GM12891 (cell line): ENCODE measurements around the gene NPEPPS.
"Not testable (repeated sequence)": the region's sequence is repeated elsewhere in the genome, so short reads cannot be mapped to it uniquely, and the experiment has no call there.

Experiments
- DNase-seq: peaks from one replicate; pipeline ENCODE4 v3.0.0; 2011; ENCODE audit warnings: low spot score; ENCODE audit not compliant: insufficient read length
- FAIRE-seq: peaks from 2 replicates; lab custom pipeline; 2011; peaks lifted over from hg19 to GRCh38; lab: Jason Lieb, UNC
- PAX5 ChIP-seq: IDR thresholded peaks from 2 replicates; pipeline ENCODE4 v1.6.1; 2011; ENCODE audit warnings: low read length, moderate library complexity, mild to moderate bottlenecking; ENCODE audit not compliant: insufficient read depth, severe bottlenecking
- POLR2A ChIP-seq: IDR thresholded peaks from 2 replicates; pipeline ENCODE4 v1.6.1; 2011; ENCODE audit warnings: low read depth, low read length, control low read depth
- POLR2AphosphoS5 ChIP-seq: IDR thresholded peaks from 2 replicates; pipeline ENCODE4 v1.6.1; 2011; ENCODE audit warnings: low read depth, low read length, control low read depth
- POU2F2 ChIP-seq: IDR thresholded peaks from 2 replicates; pipeline ENCODE4 v1.6.1; 2011; ENCODE audit warnings: low read depth, mild to moderate bottlenecking, control low read depth, low read length, moderate library complexity
- SPI1 ChIP-seq: IDR thresholded peaks from 2 replicates; pipeline ENCODE4 v1.6.1; 2011; ENCODE audit warnings: low read depth, low read length, control low read depth
- TAF1 ChIP-seq: IDR thresholded peaks from 2 replicates; pipeline ENCODE4 v1.6.1; 2011; ENCODE audit warnings: low read depth, low read length, control low read depth

NPEPPS gene

DNA sequence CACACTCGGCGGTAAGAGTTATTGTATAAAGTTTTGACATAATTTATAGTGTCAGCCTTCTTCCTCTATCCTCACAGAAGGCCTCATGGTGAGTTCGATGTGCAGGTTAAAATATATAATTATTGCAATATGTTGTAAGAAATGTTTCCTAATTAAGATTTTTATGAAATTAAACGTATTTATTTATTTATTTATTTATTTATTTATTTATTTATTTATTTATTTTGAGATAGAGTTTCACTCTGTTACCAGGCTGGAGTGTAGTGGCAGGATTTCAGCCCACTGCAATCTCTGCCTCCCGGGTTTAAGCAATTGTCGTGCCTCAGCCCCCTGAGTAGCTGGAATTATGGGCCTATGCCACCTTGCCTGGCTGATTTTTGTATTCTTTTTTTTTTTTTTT lies 13.4 kb downstream of the NPEPPS start:
- not testable (repeated sequence) for DNase-seq, FAIRE-seq

DNA sequence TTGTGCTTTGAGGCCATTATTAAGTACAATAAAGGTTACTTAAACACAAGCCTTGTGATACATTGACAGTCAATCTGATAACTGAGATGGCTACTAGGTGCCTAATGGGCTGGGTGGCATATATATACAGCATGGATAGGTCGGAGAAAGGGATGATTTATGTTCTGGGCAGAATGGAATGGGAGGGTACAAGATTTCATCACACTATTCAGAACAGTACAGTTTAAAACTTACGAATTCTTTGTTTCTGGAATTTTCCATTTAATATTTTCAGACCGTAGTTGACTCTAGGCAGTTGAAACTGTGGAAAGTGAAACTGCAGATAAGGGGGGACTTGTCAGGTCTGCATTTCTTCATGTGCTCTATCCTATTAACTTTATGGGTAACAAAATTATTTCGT lies 23.8 kb downstream of the NPEPPS start:
- not testable (repeated sequence) for FAIRE-seq, DNase-seq

DNA sequence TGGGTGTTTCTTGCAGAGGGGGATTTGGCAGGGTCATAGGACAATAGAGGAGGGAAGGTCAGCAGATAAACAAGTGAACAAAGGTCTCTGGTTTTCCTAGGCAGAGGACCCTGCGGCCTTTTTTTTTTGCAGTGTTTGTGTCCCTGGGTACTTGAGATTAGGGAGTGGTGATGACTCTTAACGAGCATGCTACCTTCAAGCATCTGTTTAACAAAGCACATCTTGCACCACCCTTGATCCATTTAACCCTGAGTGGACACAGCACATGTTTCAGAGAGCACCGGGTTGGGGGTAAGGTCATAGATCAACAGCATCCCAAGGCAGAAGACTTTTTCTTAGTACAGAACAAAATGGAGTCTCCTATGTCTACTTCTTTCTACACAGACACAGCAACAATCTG lies 25.2 kb downstream of the NPEPPS start:
- not testable (repeated sequence) for FAIRE-seq, DNase-seq

DNA sequence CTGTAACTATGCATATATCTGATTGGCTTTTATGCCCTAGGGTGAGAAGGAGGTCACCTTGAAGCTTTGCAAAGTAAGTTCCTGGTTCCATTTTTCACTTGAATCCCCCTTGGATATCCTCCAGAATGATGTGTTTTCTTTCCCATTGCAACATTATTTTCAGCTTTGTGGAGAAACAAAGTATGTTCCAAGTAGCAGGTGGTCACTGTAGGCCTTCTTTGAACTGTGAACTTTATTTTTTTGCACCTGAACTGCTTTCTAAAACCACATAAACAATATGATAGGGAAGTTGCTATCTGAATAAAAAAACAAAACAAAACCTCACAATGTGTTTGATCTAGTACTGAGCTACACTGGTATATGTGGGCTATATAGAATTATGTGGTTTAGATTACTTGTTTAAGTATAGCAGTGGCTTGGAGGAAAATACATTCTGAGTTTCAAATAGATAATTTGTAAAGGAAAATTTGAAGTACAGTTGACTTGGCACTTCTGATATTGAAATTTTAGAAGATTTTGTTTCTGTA lies 29.7 kb downstream of the NPEPPS start:
- FAIRE-seq, result not testable (repeated sequence)

DNA sequence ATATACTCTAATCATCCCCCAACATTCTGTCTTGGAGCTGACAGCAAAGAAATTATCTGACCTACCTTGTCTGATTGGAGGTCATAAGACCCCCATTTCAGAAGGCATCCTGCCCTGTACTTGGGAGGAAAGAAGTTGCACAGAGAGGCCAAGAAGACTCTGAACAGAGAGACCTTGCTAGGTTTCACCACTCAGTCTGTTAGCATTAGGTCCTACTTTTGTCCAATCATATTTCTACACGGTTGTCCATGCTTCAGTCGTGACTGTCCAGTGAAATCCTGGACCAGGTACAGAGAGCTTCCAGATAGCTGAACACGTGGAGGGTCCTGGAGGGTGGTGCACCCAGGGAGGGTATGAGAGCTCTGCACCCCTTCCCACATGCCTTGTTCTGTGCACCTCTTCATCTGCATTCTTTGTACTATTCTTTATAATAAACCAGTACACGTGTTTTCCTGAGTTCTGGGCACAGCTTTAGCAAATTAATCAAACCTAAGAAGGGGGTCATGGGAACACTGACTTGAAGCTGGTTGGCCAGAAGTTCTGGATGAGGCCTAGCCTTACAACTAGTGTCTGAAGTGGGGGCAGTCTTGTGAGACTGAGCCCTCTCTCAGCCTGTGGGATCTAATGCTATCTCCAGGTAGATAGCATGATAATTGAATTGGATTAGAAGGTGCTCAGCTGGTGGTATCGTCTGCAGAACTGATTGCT lies 30.9 kb downstream of the NPEPPS start:
- DNase-seq, FAIRE-seq: not testable (repeated sequence)

More for the DNA sequence above, 29.7 kb downstream of the NPEPPS start:
- DNase-seq, result not testable (repeated sequence)

DNA sequence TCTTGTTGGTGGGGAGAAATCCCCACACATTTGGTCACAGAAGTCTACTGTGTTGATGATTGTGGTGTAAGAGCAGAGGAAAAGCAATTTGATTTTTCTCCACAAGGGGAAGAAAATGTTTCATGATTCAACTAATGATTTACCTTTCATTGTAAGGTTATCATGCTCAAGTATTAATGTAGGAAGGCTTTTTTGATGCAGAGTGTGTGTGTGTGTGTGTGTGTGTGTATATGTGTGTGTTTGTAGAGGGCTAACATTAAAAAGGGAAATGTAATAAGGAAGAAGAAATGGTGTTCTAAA lies 31.4 kb downstream of the NPEPPS start:
- FAIRE-seq, result peak; percentile 86

DNA sequence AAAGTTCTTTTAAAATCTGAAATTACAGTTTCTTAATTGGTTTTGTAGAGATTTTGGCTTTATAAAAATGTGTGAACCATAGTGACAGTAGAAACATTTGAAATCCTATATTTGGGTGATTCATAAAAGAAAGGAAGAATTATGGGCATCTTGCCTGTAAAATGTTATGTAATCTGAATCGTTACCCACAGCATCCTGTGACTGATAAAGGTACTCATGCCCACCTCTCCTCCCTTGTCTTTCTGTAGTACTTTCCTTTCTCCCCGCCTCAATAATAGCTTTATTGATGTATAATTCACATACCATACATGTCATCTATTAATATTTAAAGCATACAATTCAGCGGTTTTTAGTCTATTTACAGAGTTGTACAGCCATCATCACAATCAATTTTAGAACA lies 36.4 kb downstream of the NPEPPS start:
- not testable (repeated sequence) for DNase-seq

More for the DNA sequence above, 31.4 kb downstream of the NPEPPS start:
- not testable (repeated sequence) for DNase-seq

DNA sequence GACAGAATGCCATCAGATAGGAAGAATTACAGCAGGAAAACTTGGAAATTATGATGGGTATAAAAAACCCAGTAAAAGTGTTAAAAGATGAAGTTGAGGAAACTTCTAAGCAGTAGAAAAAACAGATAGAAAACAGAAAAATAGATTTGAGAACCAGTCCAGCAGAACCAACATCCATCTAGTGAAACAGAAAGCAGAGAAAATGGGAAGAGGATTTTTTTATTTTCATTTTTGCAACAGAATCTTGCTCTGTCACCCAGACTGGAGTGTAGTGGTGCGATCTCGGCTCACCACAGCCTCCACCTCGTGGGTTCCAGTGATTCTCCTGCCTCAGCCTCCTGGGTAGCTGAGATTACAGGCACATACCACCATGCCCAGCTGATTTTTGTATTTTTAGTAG lies 41.7 kb downstream of the NPEPPS start:
- DNase-seq, FAIRE-seq: not testable (repeated sequence)

More for the DNA sequence above, 36.4 kb downstream of the NPEPPS start:
- not testable (repeated sequence) for FAIRE-seq

DNA sequence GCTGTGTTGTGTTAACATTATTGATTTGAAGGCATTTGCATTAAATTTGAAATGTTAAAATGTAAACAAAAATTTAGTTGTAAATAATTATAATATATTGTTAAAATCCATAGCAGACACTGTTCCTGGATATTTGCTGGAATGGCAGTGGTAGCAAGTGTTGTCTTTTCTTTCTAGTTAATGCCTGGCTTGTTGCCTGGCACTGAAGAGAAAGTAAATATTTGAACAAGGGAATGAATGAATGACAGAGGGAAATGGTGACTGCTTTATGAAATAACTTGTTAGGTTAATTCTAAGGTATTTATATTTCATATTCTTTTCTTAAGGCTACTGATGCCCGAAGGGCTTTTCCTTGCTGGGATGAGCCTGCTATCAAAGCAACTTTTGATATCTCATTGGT lies 51.5 kb downstream of the NPEPPS start:
- not testable (repeated sequence) for FAIRE-seq, DNase-seq

DNA sequence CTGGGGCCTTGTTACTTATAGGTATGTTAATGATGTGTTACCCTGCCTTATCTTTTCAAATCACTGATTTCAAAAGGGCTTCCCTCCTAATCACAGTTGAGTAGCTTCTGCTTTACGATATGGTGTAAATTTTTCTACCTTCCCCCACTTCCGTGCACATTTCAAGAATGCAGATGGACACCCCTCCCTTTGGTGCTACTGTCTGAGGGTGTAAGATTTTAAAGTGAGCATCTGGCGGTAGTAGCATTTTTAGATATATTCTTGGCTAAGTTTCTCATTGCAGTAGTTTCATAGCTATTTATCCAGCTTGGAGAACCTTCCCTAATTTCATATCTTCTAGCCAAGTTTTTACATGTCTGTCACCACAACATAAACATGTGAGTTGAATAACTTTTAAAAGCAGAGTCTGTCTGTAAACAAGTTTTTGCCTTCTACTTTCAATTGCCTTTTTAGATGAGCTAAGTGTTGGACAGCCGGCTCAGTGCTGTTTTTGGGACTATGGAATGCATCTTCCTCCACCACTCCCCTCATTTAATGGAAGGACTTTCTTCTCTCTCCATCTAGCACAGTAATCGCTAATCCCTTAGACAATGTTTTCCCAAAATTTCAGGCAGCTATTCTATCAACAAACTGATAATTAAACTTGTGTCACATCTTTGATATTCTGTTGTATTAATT lies 55.6 kb downstream of the NPEPPS start:
- DNase-seq, result not testable (repeated sequence)
- FAIRE-seq, result peak; percentile 76

DNA sequence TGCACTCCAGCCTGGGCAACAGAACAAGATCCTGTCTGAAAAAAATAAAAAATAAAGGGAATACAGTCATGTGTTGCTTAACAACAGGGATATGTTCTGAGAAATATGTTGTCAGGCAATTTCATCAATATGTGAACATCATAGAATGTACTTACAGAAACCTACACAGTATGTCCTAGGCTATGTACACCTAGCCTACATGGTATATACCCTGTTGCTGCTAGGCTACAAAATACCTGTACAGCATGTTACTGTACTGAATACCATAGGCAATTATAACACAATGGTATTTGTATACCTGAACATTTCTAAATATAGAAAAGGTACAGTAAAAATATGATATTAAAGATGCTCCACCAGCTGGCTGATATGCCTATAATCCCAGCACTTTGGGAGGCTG lies 62.6 kb downstream of the NPEPPS start:
- not testable (repeated sequence) for DNase-seq, FAIRE-seq

DNA sequence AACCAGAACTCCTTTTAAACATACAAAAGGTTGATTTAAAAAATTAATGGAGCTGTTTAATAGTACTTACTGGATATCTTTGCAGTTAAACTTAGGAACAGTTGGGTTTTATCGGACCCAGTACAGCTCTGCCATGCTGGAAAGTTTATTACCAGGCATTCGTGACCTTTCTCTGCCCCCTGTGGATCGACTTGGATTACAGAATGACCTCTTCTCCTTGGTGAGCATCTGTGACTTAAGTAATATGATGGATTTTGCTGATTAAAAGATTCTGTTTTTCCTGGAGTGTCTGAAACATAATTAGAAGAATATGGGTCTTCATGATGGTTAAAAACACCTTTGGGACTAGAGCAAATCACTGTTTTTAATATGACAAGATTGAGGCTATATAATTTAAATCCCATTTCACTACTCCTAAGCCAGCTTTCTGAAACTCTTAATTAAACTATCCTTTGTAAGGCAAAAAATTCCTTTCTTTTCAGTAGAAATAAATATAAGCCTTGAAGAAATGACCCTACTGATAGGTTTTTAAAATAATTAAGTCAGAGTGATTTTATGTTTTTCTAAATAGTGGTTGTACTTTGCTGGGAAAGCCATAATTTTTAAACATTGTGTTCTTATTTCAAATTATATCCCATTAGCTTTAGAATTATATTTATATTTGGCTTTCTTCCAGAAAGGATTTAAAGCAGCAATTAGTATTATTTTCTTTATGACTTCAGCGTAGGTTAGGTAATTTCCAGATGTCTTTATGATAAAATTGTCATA lies 73.1 kb downstream of the NPEPPS start:
- no peak for TF ChIP-seq POLR2AphosphoS5
- TF ChIP-seq PAX5, result no peak
- TF ChIP-seq POU2F2, result no peak
- no peak for TF ChIP-seq SPI1
- TF ChIP-seq TAF1, result no peak
- no peak for TF ChIP-seq POLR2A
- FAIRE-seq, result no peak
- no peak for DNase-seq

DNA sequence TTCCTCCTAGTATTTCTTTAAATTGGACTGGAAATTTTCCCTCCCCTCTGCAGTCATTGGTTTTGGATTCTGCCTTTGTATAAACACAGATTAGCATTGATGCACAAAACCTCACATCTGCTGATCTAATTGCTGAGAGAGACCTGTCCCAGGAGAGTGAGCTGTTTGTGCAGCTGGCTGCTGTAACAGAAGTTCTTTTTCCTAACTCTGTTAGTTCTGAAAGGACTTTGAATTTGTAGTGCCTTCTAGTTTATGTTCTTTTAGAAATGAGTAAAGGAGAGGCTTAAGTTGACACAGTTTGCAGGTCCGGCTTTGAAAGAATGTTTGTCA lies 73.7 kb downstream of the NPEPPS start:
- no peak for FAIRE-seq
- TF ChIP-seq POU2F2 (no peak), POLR2AphosphoS5 (no peak), PAX5 (no peak)

More for the DNA sequence above, 73.7 kb downstream of the NPEPPS start:
- no peak for DNase-seq
